K562 (cell line): ENCODE results near the gene WSCD2. TPM values are rescaled to one million over a fixed set of nuclear protein-coding genes. Genes with fewer than 3 reads are reported as not detected.

Experiments used
- ARID3B ChIP-seq: fragments of 250-450 bp; sonication (Bioruptor Pico); IDR thresholded peaks from 2 replicates; pipeline ENCODE4 v1.4.0; 2020; ENCODE audit warnings: borderline replicate concordance
- ATF7 ChIP-seq: fragments of 450-650 bp; IDR thresholded peaks from 2 replicates; pipeline ENCODE4 v1.7.1; 2014; ENCODE audit warnings: mild to moderate bottlenecking, moderate library complexity
- BHLHE40 ChIP-seq: IDR thresholded peaks from 2 replicates; pipeline ENCODE4 v1.6.1; 2011; ENCODE audit warnings: low read length, improper control_type of control experiment
- CEBPB ChIP-seq: fragments of 450-650 bp; IDR thresholded peaks from 2 replicates; pipeline ENCODE4 v1.6.1; 2016; ENCODE audit warnings: missing genetic modification characterization, missing compliant biosample characterization
- CREM ChIP-seq: IDR thresholded peaks from 2 replicates; pipeline ENCODE4 v1.6.1; 2014; ENCODE audit warnings: antibody characterized with exemption, low read depth
- FOXA3 ChIP-seq, 2 experiments: fragments of 450-650 bp in 1 of 2; sonication (generic) in 1 of 2; formaldehyde crosslinking; IDR thresholded peaks in 1 of 2; conservative IDR thresholded peaks in 1 of 2; 2 replicates each; pipeline versions ENCODE4 v1.4.0 to v1.8.0; 2020 to 2022; ENCODE audit warnings: mild to moderate bottlenecking in 2 of 2, missing genetic modification reagents in 1 of 2
- GATA2 ChIP-seq: sonication (generic); formaldehyde crosslinking; IDR thresholded peaks from 2 replicates; pipeline ENCODE4 v1.4.0; 2020; ENCODE audit warnings: mild to moderate bottlenecking, missing genetic modification reagents
- HSF4 ChIP-seq: fragments of 250-450 bp; sonication (Bioruptor Pico); IDR thresholded peaks from 2 replicates; pipeline ENCODE4 v2.1.2; 2022; ENCODE audit warnings: mild to moderate bottlenecking, moderate library complexity, borderline replicate concordance
- JUN ChIP-seq, 2 experiments: sonication (generic) in 1 of 2; formaldehyde crosslinking in 1 of 2; IDR thresholded peaks; 2 replicates each; pipeline versions ENCODE4 v1.6.1 to v1.8.0; 2012 to 2022; ENCODE audit warnings: borderline replicate concordance in 2 of 2, mild to moderate bottlenecking in 2 of 2, improper control_type of control experiment in 1 of 2, low read depth in 1 of 2, low read length in 1 of 2, missing genetic modification reagents in 1 of 2
- JUND ChIP-seq, 2 experiments: IDR thresholded peaks; 2 replicates in 1 of 2; 3 replicates in 1 of 2; pipeline ENCODE4 v1.6.1; 2011; ENCODE audit warnings: borderline replicate concordance in 2 of 2, low read depth in 2 of 2, low read length in 2 of 2, improper control_type of control experiment in 1 of 2, missing biosample characterization in 1 of 2, missing genetic modification characterization in 1 of 2, missing genetic modification reagents in 1 of 2
- NR1H2 ChIP-seq: sonication (generic); formaldehyde crosslinking; IDR thresholded peaks from 2 replicates; pipeline ENCODE4 v1.4.0; 2020; ENCODE audit warnings: mild to moderate bottlenecking, missing genetic modification reagents
- PRMT5 ChIP-seq: sonication (generic); formaldehyde crosslinking; IDR thresholded peaks from 2 replicates; pipeline ENCODE4 v1.5.0; 2020; ENCODE audit warnings: missing genetic modification reagents
- SNAPC5 ChIP-seq: fragments of 250-450 bp; sonication (Bioruptor Pico); IDR thresholded peaks from 2 replicates; pipeline ENCODE4 v1.8.0; 2021; ENCODE audit warnings: moderate library complexity, mild to moderate bottlenecking, inconsistent platforms
- SRSF1 ChIP-seq: fragments of 200-400 bp; formaldehyde crosslinking; IDR thresholded peaks from 2 replicates; pipeline ENCODE4 v1.6.1; 2017; ENCODE audit warnings: mild to moderate bottlenecking, low read depth, low read length, moderate library complexity
- TCFL5 ChIP-seq: fragments of 250-450 bp; sonication (Bioruptor Pico); conservative IDR thresholded peaks from 2 replicates; pipeline ENCODE4 v1.6.1; 2021; ENCODE audit warnings: mild to moderate bottlenecking, moderate library complexity, matching md5 sums
- USF2 ChIP-seq: sonication (generic); formaldehyde crosslinking; IDR thresholded peaks from 2 replicates; pipeline ENCODE4 v1.5.0; 2020; ENCODE audit warnings: missing genetic modification reagents
- XRCC5 ChIP-seq: fragments of 200-400 bp; formaldehyde crosslinking; IDR thresholded peaks from 2 replicates; pipeline ENCODE4 v1.6.1; 2017; ENCODE audit warnings: low read depth, mild to moderate bottlenecking, low read length
- ZC3H11A ChIP-seq: IDR thresholded peaks from 2 replicates; pipeline ENCODE4 v1.6.1; 2012; ENCODE audit warnings: low read depth, low read length, improper control_type of control experiment
- ZFX ChIP-seq: sonication (generic); formaldehyde crosslinking; IDR thresholded peaks from 2 replicates; pipeline ENCODE4 v1.8.0; 2022; ENCODE audit warnings: mild to moderate bottlenecking, missing genetic modification reagents, moderate library complexity
- ZNF785 ChIP-seq: fragments of 250-450 bp; sonication (Bioruptor Pico); IDR thresholded peaks from 2 replicates; pipeline ENCODE4 v1.4.0; 2020; ENCODE audit warnings: mild to moderate bottlenecking
- polyA plus RNA-seq, 8 experiments: library from polyadenylated mRNA; depleted of rRNA in 4 of 8; stranded (reverse) in 5 of 8; unstranded in 3 of 8; fragments of >200 nt; fragmentation: Nextera tagmentation in 2 of 8; fragmentation: Illumina TruSeq in 1 of 8; extraction: Ambion mirVana in 2 of 8; extraction: Trizol in 1 of 8; gene quantifications; 2 replicates each; pipeline versions ENCODE4 v1.2.1 to v1.2.3, GENCODE V29; 2011 to 2014; ENCODE audit warnings: inconsistent platforms in 1 of 8, missing spikeins in 1 of 8
- total RNA-seq, 7 experiments: library from RNA; depleted of rRNA in 6 of 7; stranded (reverse); fragments of >200 nt in 6 of 7; fragmentation: Illumina TruSeq in 2 of 7; extraction: Trizol in 2 of 7; gene quantifications; 2 replicates each; pipeline versions ENCODE4 v1.2.1 to v1.2.3, GENCODE V29; 2011 to 2021; ENCODE audit warnings: low replicate concordance in 1 of 7

Gene WSCD2
- total and polyA plus RNA-seq, 9 of the 15 experiments (the other 6 are each of a cell fraction or from before 2014, with no cell fraction given) = 0.72 to 14.1 (median 4.0) TPM

- TF ChIP-seq SNAPC5 (CRISPR knock-in tag) = no peak
- no peak for TF ChIP-seq GATA2 (CRISPR knock-in tag)
- TF ChIP-seq HSF4 (CRISPR knock-in tag) = no peak
- no peak for TF ChIP-seq TCFL5 (CRISPR knock-in tag)
- no peak for TF ChIP-seq ZNF785 (CRISPR knock-in tag)
- no peak for TF ChIP-seq SRSF1
- TF ChIP-seq NR1H2 = no peak
- no peak for TF ChIP-seq USF2
- TF ChIP-seq FOXA3 (CRISPR knock-in tag; conservative IDR thresholded peaks at IDR 0.05 in 1 of 2, IDR thresholded peaks at IDR 0.05 in 1 of 2) = no peak
- 0 out of 2 replicates have a peak, but pooled peaks have one; percentile 24 for TF ChIP-seq CEBPB (tag)
- TF ChIP-seq ZC3H11A = no peak
- peak; percentile 90 for TF ChIP-seq ATF7
- TF ChIP-seq PRMT5 (CRISPR knock-in tag) = no peak
- peak; percentile 78 for TF ChIP-seq JUND (IDR thresholded peaks at IDR 0.05; ENCODE audit: borderline replicate concordance, low read depth, low read length)
- TF ChIP-seq JUND (tag; IDR thresholded peaks at IDR 0.05; ENCODE audit: borderline replicate concordance, low read depth, low read length) = peak; percentile 64; the same call in 1 of the 3 replicates
- no peak for TF ChIP-seq XRCC5
- TF ChIP-seq BHLHE40 = no peak
- TF ChIP-seq CREM = no peak
- TF ChIP-seq JUN (IDR thresholded peaks at IDR 0.05; ENCODE audit: borderline replicate concordance, low read depth, low read length) = peak; percentile 47; the same call in 1 of the 2 replicates
- no peak for TF ChIP-seq JUN (CRISPR knock-in tag; IDR thresholded peaks at IDR 0.05; ENCODE audit: borderline replicate concordance)
- TF ChIP-seq ARID3B (CRISPR knock-in tag) = no peak
- no peak for TF ChIP-seq ZFX
These were observed 113.1 kb downstream of the WSCD2 start (continued) for GRCh38 chr12:108241986-108242703.
